Activated CD8-positive, alpha-beta memory T cell treated with anti-CD3 and anti-CD28 coated beads, Interleukin-2, amount 50 U/mL, for 24 hours (primary cell): ENCODE data around the gene MT1B.
A peak's percentile ranks its signal among the peaks of the same experiment; 100 is the strongest.

Source experiments
- DNase-seq: peaks from one replicate; pipeline ENCODE4 v3.0.0-alpha.2; 2020; ENCODE audit errors: extremely low read depth

MT1B gene

DNA sequence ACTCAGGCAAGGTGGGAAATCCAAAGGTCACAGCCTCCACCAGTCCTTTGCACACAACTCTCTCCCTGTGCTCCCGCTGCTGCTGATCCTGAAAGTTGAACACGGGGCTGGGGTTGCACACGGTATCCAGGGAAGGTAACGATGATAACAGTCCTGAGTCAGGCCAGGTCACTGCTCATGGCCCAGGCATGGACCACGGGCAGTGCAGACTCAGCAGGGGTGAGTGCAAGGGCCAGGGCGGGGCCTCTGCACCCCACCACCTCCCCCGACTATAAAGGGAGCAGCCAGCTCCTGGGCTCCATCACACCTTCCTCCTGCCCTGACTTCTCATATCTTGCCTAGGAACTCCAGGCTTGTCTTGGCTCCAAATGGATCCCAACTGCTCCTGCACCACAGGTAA, at the start of gene MT1B:
Gene MT1B, plus strand, starts transcription at position 301 of the 400 bp plus-strand sequence. Its CDS starts 68 bp downstream, at position 369.
- DNase-seq = no peak

DNA sequence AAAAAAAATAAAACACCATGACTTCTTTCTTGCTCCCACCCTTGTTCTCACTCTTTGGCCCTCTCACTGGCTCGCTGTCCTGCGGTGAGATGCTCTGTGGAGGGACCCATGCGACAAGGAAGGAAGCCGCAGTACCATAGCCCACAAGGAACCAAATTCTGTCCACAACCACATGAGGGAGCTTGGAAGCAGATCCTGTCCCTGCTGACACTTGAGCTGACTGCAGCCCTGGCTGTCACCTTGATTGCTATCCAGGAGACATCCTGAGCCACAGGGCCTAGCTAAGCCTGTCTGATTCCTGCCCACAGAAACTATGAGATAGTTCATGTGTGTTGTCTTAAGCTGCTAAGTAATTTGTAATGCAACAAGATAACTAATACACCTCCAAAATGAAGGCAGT, 48.1 kb upstream of the MT1B start:
- no peak for DNase-seq

DNA sequence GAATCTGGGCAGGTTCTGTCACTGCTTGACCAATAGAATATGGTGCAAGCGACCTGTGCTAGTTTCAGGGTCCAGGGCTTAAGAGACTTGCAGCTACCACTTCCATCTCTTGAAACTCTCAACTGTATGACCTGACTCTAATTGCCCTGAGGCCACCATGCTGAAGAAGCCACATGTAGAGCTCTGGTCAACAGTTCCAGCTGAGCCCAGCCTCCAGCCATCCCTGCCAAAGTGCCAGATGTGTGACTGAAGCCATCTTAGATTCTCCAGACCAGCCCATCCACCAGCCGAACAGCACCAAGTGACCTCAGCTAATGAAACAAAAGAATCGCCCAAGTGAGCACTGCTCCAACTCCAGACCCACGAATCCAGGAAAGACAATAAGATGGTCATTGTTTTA, 46.7 kb upstream of the MT1B start:
- DNase-seq = no peak

DNA sequence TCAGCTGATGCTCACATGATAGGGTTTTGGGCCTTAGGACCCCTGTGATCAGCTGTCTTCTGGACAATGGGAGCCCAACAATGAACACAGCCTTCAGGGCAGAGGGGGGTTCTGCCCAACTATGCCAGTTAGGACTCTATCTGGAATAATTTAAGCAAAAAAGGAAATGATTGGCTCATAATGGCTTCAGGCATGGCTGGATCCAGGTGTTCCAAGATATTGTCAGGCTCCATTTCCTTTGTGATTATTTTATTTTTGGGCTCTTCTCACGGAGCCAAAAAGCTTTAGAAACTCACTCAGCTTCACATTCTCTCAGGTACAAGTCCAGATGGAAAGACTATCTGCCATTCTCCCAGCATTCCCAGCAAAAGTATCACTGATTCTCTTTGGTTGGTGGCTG, 46.2 kb upstream of the MT1B start:
- DNase-seq = no peak

DNA sequence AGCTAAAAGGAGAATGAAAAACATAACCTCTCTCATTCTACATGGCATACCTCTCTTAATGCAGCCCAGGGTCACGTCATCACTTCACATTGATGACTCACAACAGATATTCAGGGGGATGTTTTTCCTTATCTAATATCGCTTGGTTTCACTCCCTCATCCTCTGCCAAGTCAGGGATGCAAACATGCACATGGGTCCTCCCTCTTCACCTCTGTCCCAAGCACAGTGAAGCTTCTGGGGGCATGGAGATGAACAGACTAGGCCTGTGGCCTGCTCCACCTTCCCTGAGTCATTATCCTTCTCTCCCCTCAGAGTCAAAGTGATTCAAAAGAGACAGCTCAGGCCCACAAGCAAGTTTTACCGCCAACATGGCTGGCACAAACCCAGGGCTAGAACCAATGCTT, 45.6 kb upstream of the MT1B start:
- no peak for DNase-seq

DNA sequence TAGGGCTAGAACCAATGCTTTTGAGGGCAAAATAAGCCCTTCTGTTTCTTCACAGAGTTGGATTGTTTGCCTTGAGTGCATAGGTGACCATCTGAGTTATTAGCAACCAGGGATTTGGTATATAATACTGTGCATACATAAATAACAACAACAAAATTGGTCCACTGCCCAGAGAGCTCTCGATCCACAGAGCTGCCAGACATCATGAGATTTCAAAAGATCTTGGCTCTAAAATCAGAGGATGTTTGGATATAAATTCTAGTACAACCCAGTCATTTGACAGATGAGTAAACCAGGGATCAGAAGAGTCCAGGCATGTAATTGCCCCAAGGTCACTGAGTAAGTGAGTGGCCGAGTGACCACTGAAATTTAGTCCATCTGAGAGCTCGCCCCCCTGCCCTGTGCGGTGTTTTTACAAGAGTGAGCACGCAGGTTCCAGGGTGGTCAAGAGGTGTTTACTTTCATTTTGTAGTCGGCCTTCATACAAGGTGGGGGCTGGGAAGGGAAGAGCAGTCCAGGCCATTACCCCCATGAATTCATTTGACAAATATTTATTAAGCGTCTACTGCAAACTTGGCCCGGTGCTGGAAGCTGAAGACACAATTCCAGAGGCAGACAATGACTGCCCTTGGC, 45.1 kb upstream of the MT1B start:
- no peak for DNase-seq

DNA sequence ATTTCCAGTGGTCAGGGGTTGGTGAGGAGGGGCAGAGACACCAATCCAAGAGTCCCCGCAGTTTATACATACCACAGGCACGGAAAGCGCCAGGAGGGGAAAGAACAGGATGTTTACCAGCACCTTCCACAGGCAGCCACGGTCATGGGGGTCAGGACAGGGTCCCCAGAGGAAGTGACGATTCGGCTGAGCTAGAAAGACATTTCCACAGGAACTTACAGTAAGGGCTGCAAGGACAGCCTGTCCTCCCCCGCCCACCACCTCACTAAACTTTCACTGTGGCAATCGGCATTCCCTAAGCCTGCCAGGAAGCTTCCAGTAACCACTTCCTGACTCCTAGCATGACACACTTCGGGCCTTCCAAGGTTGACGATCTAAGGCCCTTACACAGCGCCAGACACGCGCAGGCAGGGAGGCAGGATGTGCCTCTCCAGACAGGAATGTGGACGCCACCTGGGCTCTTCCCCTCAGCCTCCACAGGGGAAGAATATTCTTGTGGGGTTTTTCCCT, 44.5 kb upstream of the MT1B start:
- no peak for DNase-seq

DNA sequence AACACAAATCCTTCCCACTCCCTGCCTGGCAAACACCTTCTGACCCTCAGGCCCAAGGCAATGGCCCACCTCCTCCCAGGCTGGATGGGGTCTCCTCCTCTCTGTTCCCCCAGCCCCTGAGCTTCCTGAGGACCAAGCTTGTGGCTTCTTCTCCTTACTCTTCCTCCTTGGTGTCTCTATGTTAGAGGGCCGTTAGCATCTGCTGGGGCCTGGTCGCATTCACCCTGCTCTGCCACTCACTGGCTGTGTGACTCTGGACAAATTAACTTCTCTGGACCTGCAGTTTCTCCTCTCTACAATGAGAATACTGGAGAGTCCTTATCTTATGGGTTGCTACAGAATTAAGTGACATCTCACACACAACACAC, 44.0 kb upstream of the MT1B start:
- DNase-seq = no peak

DNA sequence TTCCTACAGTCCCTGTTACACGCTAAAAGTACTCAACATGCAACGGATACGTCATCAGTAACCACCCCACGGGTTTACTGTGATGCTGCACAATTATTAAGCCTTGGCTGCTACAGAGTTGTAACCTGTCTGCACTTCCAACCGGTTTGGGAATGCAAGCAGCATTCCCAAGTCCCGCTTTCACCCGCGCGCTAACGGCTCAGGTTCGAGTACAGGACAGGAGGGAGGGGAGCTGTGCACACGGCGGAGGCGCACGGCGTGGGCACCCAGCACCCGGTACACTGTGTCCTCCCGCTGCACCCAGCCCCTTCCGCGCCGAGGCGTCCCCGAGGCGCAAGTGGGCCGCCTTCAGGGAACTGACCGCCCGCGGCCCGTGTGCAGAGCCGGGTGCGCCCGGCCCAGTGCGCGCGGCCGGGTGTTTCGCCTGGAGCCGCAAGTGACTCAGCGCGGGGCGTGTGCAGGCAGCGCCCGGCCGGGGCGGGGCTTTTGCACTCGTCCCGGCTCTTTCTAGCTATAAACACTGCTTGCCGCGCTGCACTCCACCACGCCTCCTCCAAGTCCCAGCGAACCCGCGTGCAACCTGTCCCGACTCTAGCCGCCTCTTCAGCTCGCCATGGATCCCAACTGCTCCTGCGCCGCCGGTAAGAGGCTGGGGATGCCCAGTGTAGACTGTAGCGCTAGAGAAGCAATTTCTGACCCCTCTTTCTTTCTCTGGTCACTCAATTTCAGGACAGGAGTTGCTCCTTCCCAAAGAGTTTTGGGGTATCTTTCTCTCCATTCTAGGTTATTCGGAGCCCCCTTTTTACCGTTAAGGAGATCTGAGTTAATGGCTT, 43.4 kb upstream of the MT1B start, which contains the start of gene MT2A:
Gene MT2A, plus strand, starts transcription at position 542 of the 833 bp plus-strand sequence. Its CDS starts 72 bp downstream, at position 614.
- peak; percentile 78 for DNase-seq

DNA sequence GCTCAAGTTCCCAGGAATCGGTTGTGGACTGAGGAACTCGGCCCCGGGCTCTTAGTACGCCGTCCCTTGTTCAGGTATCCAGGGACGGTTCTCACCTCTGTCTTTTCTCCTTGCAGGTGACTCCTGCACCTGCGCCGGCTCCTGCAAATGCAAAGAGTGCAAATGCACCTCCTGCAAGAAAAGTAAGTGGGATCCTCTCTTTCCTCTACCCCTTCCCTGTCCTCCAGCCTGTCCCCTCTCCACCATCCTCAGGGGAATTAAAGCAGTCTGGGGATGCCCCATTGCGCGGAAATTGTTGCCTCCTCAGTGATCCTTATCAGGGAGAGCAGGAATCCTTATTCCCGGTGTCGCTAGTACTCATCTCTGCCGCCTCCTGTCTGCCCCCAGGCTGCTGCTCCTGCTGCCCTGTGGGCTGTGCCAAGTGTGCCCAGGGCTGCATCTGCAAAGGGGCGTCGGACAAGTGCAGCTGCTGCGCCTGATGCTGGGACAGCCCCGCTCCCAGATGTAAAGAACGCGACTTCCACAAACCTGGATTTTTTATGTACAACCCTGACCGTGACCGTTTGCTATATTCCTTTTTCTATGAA, 42.7 kb upstream of the MT1B start:
- no peak for DNase-seq

DNA sequence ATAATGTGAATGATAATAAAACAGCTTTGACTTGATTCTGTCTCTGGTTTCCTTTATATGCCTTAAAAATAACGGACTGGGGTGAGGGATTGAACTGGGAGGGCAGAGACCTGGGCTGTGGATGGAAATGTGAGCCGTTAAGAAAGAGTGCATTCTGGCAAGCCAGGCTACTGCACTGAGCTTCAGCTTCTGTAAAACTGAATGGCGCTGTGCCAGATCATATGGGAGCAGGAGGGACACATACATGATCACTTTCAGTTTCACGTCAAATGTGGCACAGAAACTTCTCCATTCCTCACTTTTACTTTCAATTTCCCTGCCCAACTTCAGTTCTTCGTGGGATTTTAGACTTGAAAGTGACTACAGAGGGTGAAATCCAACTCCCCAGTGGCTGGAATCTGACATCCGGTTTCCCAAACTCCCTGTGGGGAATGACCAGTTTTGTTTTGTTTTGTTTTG, 42.2 kb upstream of the MT1B start:
- DNase-seq = peak; percentile 51

DNA sequence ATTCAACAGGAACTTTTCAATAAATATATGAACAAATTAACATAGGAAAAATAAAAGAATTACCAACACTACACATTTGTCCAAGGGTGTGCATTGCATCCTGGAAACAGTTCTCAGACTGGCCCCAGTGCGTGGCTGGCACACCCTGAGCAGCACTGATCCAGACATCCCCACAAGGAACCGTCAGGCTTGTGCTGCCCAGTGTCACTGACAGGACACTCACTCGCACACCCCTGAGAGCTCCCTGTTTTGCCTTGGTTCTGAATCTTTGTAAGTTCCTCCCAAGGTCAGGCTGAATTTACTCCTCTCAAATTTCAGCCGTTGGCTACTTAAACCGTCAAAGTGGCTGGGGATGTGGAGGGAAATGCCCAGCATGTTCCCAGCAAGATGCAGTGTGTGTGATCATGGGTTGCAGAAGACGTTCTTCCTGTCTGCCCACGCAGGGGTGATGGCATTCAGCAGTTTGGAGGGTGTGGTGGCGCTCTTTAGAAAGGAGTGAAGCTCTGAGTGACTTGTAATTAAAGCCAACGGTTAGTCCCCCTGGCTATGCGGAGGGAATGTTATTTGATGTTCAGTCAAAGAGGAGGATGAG, 41.6 kb upstream of the MT1B start:
- DNase-seq = peak; percentile 56

DNA sequence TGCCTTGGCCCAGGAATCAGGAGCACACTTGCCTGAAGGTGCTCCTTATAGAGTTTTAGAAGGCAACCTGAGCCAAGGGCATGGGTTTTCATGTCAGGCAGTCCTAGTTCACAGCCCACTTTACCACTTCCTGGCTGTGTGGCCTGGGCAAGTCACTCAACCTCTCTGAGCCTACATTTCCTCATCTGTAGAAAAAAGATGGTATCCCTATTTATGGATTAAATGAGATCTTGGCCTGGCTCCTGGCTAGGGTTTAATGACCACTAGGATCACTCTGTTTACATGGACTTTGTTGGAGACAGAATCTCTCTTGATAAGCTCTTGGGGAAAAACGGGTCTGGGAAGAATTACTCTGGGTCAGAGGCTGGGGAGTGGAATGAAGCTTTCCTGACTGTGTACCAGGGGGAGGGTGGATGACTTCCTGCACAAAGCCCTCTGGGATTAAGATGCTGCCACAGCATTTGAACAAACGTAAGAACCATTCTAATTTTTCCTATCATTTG, 41.0 kb upstream of the MT1B start:
- DNase-seq = no peak

DNA sequence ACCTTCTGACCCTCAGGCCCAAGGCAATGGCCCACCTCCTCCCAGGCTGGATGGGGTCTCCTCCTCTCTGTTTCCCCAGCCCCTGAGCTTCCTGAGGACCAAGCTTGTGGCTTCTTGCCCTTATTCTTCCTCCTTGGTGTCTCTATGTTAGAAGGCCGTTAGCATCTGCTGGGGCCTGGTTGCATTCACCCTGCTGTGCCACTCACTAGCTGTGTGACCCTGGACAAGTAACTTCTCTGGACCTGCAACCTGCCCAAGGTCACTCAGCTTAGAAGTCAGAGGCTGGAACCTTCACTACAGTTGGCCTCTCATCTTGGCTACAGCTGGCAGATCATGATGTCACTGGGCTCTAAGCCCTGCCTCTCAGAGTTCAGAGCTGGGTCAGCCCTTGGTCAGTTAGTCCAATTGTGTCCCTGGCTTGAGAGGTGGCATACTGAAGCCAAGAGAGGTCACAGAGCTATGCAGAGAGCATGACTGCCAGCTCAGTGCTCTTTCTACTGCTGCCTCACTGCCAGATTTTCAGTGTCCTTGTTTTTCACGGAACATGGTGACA, 40.3 kb upstream of the MT1B start:
- no peak for DNase-seq

DNA sequence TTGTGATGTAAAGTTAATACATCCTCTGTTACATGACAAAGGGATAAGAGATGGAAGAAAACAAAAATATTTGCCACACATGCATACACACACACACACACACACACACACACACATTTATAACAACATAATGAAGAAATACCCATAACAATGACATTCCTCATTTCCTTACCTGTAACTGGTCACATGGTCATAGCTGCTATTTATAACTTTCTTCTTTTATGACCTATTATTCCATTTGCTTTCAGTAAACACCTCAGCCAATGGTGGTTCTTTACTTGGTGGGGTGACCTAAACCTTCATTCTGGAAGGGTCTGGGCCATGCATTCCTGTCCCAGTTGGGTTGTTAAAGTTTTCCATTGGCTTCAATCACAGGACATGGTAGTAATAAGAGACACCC, 38.0 kb upstream of the MT1B start:
- DNase-seq = no peak

DNA sequence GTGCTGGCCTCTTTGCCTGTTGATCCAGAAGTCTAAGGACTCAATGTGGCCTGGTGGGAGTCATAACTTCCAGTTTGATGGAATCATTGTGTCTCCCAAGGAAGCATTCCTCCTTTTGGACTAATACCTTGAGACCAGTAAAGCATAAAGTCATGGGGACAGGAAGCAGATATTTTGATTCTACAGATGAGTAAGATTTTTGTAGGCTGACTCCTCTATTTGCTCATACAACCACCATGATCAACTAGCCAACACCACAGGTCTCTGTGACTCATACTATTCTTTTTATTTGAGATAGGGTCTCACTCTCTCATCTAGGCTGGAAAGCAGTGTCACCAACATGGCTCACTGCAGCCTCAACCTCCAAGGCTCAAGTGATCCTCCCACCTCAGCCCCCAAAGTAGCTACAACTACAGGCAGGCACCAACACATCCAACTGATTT, 37.1 kb upstream of the MT1B start:
- DNase-seq = no peak

DNA sequence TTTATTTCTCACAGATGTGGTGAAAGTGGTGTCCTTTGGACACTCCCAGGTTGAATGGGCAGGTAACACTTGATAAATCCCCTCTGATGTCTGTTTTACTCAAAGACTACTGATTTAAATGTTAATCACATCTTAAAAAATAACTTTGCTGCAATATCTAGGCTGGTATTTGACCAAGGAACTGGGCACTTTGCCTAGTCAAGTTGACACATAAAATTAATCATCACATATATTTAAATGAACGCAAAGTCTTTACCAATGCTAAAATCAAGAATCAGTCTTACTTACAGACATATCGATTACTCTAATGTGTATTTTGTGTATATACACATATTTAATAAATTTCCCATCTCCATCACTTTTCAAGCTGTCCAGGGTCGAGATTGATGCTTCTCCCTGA, 36.3 kb upstream of the MT1B start:
- DNase-seq = no peak

DNA sequence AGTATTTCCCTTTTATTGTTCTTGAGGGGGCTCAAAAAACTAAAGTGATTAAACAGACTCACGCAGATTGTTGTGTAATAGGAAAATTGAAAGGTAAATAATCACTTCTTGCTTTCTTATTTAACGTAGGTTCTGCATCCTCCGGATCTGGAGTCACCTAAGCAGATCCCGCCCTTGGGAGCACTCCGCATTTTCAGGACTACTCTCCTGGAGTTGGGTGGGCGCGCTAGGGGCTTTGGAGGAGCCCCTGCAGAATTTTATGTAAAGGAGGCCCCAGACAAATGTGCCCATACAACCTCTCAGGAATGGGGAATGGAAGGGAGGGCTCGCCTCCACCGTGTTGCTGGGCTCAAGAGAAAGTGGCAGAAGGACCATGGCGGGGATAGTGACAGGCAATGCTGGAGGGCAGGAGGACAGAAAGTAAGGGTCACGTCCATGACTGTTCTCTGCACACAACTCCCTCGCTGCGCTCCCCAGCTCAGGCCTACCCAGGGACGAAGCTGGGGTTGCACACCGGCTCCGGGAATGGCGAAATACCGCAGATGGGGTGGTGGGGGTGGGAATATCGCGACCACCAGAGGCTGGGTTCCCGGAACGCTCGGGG, 35.0 kb upstream of the MT1B start:
- DNase-seq = no peak

DNA sequence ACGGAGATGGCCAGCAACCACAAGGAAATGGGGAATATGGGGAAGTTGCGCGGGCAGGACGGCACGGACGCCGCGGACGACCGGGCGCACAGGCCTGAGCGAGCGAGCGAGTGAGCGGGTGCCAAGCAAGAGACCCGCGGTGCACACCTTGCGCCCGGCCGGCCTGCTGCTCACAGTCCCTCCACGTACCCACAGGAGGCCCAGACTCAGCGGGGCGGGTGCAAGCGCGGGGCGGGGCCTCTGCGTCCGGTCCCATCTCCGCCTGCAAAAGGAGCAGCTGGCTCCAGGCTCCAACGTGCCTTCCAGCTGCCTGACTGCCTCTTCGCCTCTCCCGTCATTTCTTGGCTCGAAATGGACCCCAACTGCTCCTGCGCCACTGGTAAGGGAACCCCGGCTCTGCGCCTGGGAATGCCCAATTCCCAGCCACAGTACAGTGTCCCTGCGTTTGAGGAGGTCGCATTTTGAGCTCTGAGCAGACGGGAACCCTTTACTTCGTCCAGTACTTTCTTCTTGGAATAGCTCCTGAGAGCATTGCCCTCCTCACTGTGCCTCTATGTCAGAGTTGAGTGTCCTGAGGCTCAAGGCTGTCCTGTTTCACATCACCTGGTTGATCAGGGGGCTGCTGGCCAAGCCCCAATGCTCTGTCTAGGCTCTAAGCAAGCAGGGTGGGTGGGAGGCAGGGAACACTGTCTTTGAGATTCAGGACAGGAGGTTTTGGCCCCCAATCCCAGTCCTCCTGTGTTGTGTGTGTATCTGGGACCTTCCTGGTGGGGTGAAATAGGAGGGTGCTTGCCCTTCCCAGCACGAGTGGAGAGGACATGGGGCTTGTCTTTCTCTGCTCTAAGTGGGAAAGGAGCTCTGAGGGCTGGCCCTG, 34.2 kb upstream of the MT1B start:
- no peak for DNase-seq

DNA sequence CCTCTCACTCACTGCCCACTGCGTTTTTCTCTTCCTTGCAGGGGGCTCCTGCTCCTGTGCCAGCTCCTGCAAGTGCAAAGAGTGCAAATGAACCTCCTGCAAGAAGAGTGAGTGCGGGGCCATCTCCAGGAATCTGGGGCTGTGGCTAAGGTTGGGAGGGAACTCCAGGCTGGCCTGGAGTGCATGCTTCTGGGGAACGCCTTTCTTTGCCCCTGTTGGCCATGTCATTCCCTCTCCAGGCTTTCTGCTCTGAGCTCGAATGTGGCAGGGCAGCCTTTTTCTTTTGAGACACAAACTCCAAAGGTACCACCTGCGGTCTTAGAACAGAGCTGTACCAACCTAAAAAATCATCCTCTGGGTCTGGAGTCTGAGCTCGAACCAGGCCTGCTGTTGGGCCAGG, 33.5 kb upstream of the MT1B start:
- no peak for DNase-seq
